Trophoblast cell (in vitro differentiated cells and primary cell): ENCODE data around the gene RDM1.

Experiments
- DNase-seq, 2 donors: peaks; one replicate each; pipeline ENCODE4 v3.0.0-alpha.2; 2016
- H2AFZ ChIP-seq: 2 replicates; pipeline ENCODE4 v1.6.1; 2013; ENCODE audit warnings: low read length, moderate library complexity, mild to moderate bottlenecking; ENCODE audit not compliant: insufficient read depth, poor library complexity
- H2AK5ac ChIP-seq: 2 replicates; pipeline ENCODE4 v1.6.1; 2013; ENCODE audit warnings: mild to moderate bottlenecking, low read length
- H2BK120ac ChIP-seq: 2 replicates; pipeline ENCODE4 v1.6.1; 2013; ENCODE audit warnings: low read length, mild to moderate bottlenecking, moderate library complexity; ENCODE audit not compliant: insufficient read depth, poor library complexity
- H2BK12ac ChIP-seq: 2 replicates; pipeline ENCODE4 v1.6.1; 2013; ENCODE audit warnings: mild to moderate bottlenecking, low read length, moderate library complexity
- H2BK5ac ChIP-seq: 2 replicates; pipeline ENCODE4 v1.6.1; 2013; ENCODE audit warnings: low read length, low read depth, moderate library complexity, mild to moderate bottlenecking; ENCODE audit not compliant: poor library complexity
- H3K14ac ChIP-seq: 2 replicates; pipeline ENCODE4 v1.6.1; 2013; ENCODE audit warnings: mild to moderate bottlenecking, low read length
- H3K18ac ChIP-seq: 2 replicates; pipeline ENCODE4 v1.6.1; 2013; ENCODE audit warnings: mild to moderate bottlenecking, low read length
- H3K23ac ChIP-seq: 2 replicates; pipeline ENCODE4 v1.6.1; 2013; ENCODE audit warnings: low read length
- H3K27ac ChIP-seq: 2 replicates; pipeline ENCODE4 v1.5.1; 2013; ENCODE audit warnings: low read depth, mild to moderate bottlenecking, inconsistent platforms, low read length, moderate library complexity
- H3K27me3 ChIP-seq: 2 replicates; pipeline ENCODE4 v1.6.1; 2013; ENCODE audit warnings: inconsistent platforms, mild to moderate bottlenecking, low read length, moderate library complexity; ENCODE audit not compliant: insufficient read depth
- H3K36me3 ChIP-seq, 2 experiments: 1 replicate in 1 of 2; 2 replicates in 1 of 2; pipeline ENCODE4 v1.6.1; 2013; ENCODE audit warnings: low read length in 2 of 2, mild to moderate bottlenecking in 2 of 2, moderate library complexity in 1 of 2; ENCODE audit not compliant: insufficient read depth in 2 of 2, control insufficient read depth in 1 of 2
- H3K4ac ChIP-seq: 2 replicates; pipeline ENCODE4 v1.6.1; 2013; ENCODE audit warnings: low read depth, mild to moderate bottlenecking, low read length, moderate library complexity
- H3K4me1 ChIP-seq, 2 experiments: 1 replicate in 1 of 2; 2 replicates in 1 of 2; pipeline ENCODE4 v1.6.1; 2013; ENCODE audit warnings: low read length in 2 of 2, mild to moderate bottlenecking in 2 of 2, moderate library complexity in 1 of 2; ENCODE audit not compliant: insufficient read depth in 2 of 2, control insufficient read depth in 1 of 2
- H3K4me2 ChIP-seq: 2 replicates; pipeline ENCODE4 v1.6.1; 2013; ENCODE audit warnings: inconsistent platforms, mild to moderate bottlenecking, low read length, moderate library complexity
- H3K4me3 ChIP-seq: 2 replicates; pipeline ENCODE4 v1.5.1; 2013; ENCODE audit warnings: mild to moderate bottlenecking, low read depth, low read length, inconsistent platforms
- H3K79me1 ChIP-seq: one replicate; pipeline ENCODE4 v1.6.1; 2013; ENCODE audit warnings: low read length
- H3K79me2 ChIP-seq: 2 replicates; pipeline ENCODE4 v1.6.1; 2013; ENCODE audit warnings: low read length, mild to moderate bottlenecking; ENCODE audit not compliant: control insufficient read depth, insufficient read depth, poor library complexity
- H3K9ac ChIP-seq: 2 replicates; pipeline ENCODE4 v1.6.1; 2013; ENCODE audit warnings: mild to moderate bottlenecking, low read length
- H3K9me3 ChIP-seq: 2 replicates; pipeline ENCODE4 v1.6.1; 2013; ENCODE audit warnings: low read depth, mild to moderate bottlenecking, control low read depth, inconsistent platforms, low read length; ENCODE audit not compliant: insufficient read depth
- H4K12ac ChIP-seq: 2 replicates; pipeline ENCODE4 v1.6.1; 2013; ENCODE audit warnings: low read depth, mild to moderate bottlenecking, low read length, moderate library complexity
- H4K8ac ChIP-seq: 2 replicates; pipeline ENCODE4 v1.6.1; 2013; ENCODE audit warnings: low read depth, mild to moderate bottlenecking, low read length, moderate library complexity
- H4K91ac ChIP-seq: one replicate; pipeline ENCODE4 v1.6.1; 2013; ENCODE audit warnings: low read depth, mild to moderate bottlenecking, low read length, moderate library complexity
- WGBS: extraction: QIAGEN DNeasy Blood & Tissue Kit; methylation state at CpG from one replicate; pipeline ENCODE4 v1.1.7; 2013; ENCODE audit warnings: missing lambda C conversion rate; ENCODE audit not compliant: insufficient read length, insufficient coverage; ENCODE audit errors: extremely low coverage; 5-methylcytosine and 5-hydroxymethylcytosine counted together

The RDM1 gene

GRCh38 chr17:35923609-35924114 lies 6.9 kb downstream of the RDM1 start:
- Histone ChIP-seq H3K4ac (no peak overlapping the region), H4K12ac (no peak overlapping the region), H3K79me2 (no peaks in the 10 kb centered on the region), H3K18ac (no peak overlapping the region), H3K9me3 (no peaks in the 10 kb centered on the region), H2AFZ (no peak overlapping the region), H2BK120ac (no peak overlapping the region), H4K91ac (no peak overlapping the region), H2BK12ac (no peak overlapping the region), H3K9ac (no peak overlapping the region), H3K27me3 (no peaks in the 10 kb centered on the region), H3K27ac (no peak overlapping the region), H3K36me3 (no peaks in the 10 kb centered on the region), H2AK5ac (no peak overlapping the region), H2BK5ac (no peak overlapping the region), H3K4me1 (no peaks in the 10 kb centered on the region), H3K79me1 (no peaks in the 10 kb centered on the region), H4K8ac (no peak overlapping the region), H3K23ac (no peak overlapping the region), H3K4me2 (no peak overlapping the region), H3K14ac (no peak overlapping the region), H3K4me3 (no peak overlapping the region)
- no CpG with 5 or more reads among the region's 6 CpGs for WGBS
- DNase-seq: no peak

DNA sequence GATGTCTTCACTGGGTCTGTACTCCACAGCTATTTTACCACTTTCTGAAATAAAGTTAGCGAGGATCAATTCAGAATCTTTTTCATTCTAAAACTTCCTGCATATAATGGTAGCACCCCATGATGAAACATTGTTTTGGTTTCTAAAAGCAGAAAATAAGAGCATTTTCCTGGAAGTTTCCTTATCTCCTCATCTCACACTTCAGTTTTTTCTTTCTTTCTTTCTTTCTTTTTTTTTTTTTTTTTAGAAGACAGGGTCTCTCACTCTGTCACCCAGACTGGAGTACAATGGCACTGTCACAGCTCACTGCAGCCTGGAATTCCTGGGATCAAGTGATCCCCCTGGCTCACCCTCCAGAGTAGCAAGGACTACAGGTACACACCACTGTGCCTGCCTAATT lies 10.3 kb downstream of the RDM1 start:
- Histone ChIP-seq H3K36me3 (peaks cover 0 to 1% of the 10 kb centered on the region in 2 experiments), H3K9me3 (peaks cover 2% of the 10 kb centered on the region), H3K23ac (no peak overlapping the region), H4K8ac (no peak overlapping the region), H2BK12ac (no peak overlapping the region), H3K18ac (no peak overlapping the region), H3K4me3 (no peak overlapping the region), H3K79me1 (no peaks in the 10 kb centered on the region), H4K12ac (no peak overlapping the region), H2BK5ac (no peak overlapping the region), H4K91ac (no peak overlapping the region), H3K79me2 (no peaks in the 10 kb centered on the region), H3K27ac (no peak overlapping the region), H2AK5ac (no peak overlapping the region), H2AFZ (no peak overlapping the region), H2BK120ac (no peak overlapping the region), H3K4ac (no peak overlapping the region), H3K4me1 (no peaks in the 10 kb centered on the region), H3K4me2 (no peak overlapping the region), H3K14ac (no peak overlapping the region), H3K27me3 (no peaks in the 10 kb centered on the region), H3K9ac (no peak overlapping the region)
- WGBS: no CpG with 5 or more reads among the region's 1 CpG
- no peak for DNase-seq

- no peak overlapping the region for H4K91ac ChIP-seq
- no peaks in the 10 kb centered on the region for H3K79me1 ChIP-seq
- H3K36me3 ChIP-seq: peaks cover 0 to 1% of the 10 kb centered on the region in 2 experiments
- no peak overlapping the region for H3K18ac ChIP-seq
- no peak overlapping the region for H3K9ac ChIP-seq
- H2BK12ac ChIP-seq: no peak overlapping the region
- DNase-seq: no peak
- H2BK5ac ChIP-seq: no peak overlapping the region
- no peak overlapping the region for H2AFZ ChIP-seq
- no peak overlapping the region for H4K12ac ChIP-seq
- H3K79me2 ChIP-seq: no peaks in the 10 kb centered on the region
- no peak overlapping the region for H3K14ac ChIP-seq
- peaks cover 7% of the 10 kb centered on the region for H3K9me3 ChIP-seq
- no peaks in the 10 kb centered on the region for H3K27me3 ChIP-seq
- no peaks in the 10 kb centered on the region for H3K4me1 ChIP-seq
- H3K4me2 ChIP-seq: no peak overlapping the region
- H2AK5ac ChIP-seq: no peak overlapping the region
- no peak overlapping the region for H4K8ac ChIP-seq
- no peak overlapping the region for H3K4ac ChIP-seq
- H2BK120ac ChIP-seq: no peak overlapping the region
- no peak overlapping the region for H3K23ac ChIP-seq
- H3K27ac ChIP-seq: no peak overlapping the region
- WGBS: no CpG with 5 or more reads among the region's 3 CpGs
- no peak overlapping the region for H3K4me3 ChIP-seq
These were observed 11.9 kb downstream of the RDM1 start for GRCh38 chr17:35918665-35919064.

- Histone ChIP-seq H4K91ac (no peak overlapping the region), H4K12ac (no peak overlapping the region), H2BK5ac (no peak overlapping the region), H3K4me3 (no peak overlapping the region), H2BK12ac (no peak overlapping the region), H3K14ac (no peak overlapping the region), H3K23ac (no peak overlapping the region), H2AK5ac (no peak overlapping the region), H3K4ac (no peak overlapping the region), H3K18ac (no peak overlapping the region), H3K79me1 (no peaks in the 10 kb centered on the region), H3K4me2 (no peak overlapping the region), H3K79me2 (no peaks in the 10 kb centered on the region), H3K27me3 (no peaks in the 10 kb centered on the region), H3K4me1 (no peaks in the 10 kb centered on the region), H2BK120ac (no peak overlapping the region), H4K8ac (no peak overlapping the region), H3K36me3 (peaks cover 0 to 1% of the 10 kb centered on the region in 2 experiments), H3K9ac (no peak overlapping the region), H3K9me3 (peaks cover 7% of the 10 kb centered on the region), H2AFZ (no peak overlapping the region), H3K27ac (no peak overlapping the region)
- no CpG with 5 or more reads among the region's 29 CpGs for WGBS
- DNase-seq: no peak
These were observed 12.9 kb downstream of the RDM1 start for GRCh38 chr17:35917519-35918213.
